ENCODE measurements around the gene PCNX3.
"Not testable (repeated sequence)": the region's sequence is repeated elsewhere in the genome, so short reads cannot be mapped to it uniquely, and the experiment has no call there.

Gene PCNX3

GRCh38 chr11:65636108-65637031 lies 20.8 kb downstream of the PCNX3 start:
- Histone ChIP-seq H2AK5ac (ENCODE audit: low read length) (no peak overlapping the region), H2BK15ac (replicated peaks; ENCODE audit: low read depth) (no peak overlapping the region), H3K23ac (ENCODE audit: low read length) (no peak overlapping the region), H3K4me2 (ENCODE audit: low read length) (no peak overlapping the region), H2BK120ac (ENCODE audit: low read depth, low read length) (no peak overlapping the region), H2BK5ac (ENCODE audit: low read length) (no peak overlapping the region), H3K9ac (ENCODE audit: low read length) (no peak overlapping the region), H3K4me1 (ENCODE audit: control insufficient read depth, low read depth, low read length) (peaks cover 3% of the 10 kb centered on the region), H3K79me2 (ENCODE audit: control insufficient read depth, insufficient read depth, low read length) (no peaks in the 10 kb centered on the region), H3K18ac (ENCODE audit: low read length) (no peak overlapping the region), H3K4me3 (ENCODE audit: low read length) (no peak overlapping the region), H3K79me1 (ENCODE audit: low read length) (no peaks in the 10 kb centered on the region), H3K36me3 (ENCODE audit: control insufficient read depth, insufficient read depth, low read length) (peaks cover 12% of the 10 kb centered on the region), H3K27ac (ENCODE audit: low read depth, low read length) (no peak overlapping the region), H4K5ac (ENCODE audit: low read length) (no peak overlapping the region), H3K4ac (ENCODE audit: low read depth, low read length) (no peak overlapping the region), H4K8ac (ENCODE audit: low read depth, low read length) (no peak overlapping the region), H3K27me3 (ENCODE audit: insufficient read depth, low read length, poor library complexity) (no peaks in the 10 kb centered on the region), H3K56ac (ENCODE audit: low read length) (no peak overlapping the region)
- no peak for DNase-seq
- WGBS (ENCODE audit: extremely low coverage, insufficient coverage, low lambda C conversion rate): no CpG with 5 or more reads among the region's 28 CpGs

- Histone ChIP-seq H3K23ac (ENCODE audit: low read length) (no peak overlapping the region), H3K4ac (ENCODE audit: low read depth, low read length) (no peak overlapping the region), H3K79me2 (ENCODE audit: control insufficient read depth, insufficient read depth, low read length) (no peaks in the 10 kb centered on the region), H2BK5ac (ENCODE audit: low read length) (no peak overlapping the region), H2AK5ac (ENCODE audit: low read length) (no peak overlapping the region), H2BK120ac (ENCODE audit: low read depth, low read length) (no peak overlapping the region), H3K79me1 (ENCODE audit: low read length) (no peaks in the 10 kb centered on the region), H3K4me3 (ENCODE audit: low read length) (no peak overlapping the region), H3K4me2 (ENCODE audit: low read length) (no peak overlapping the region), H3K18ac (ENCODE audit: low read length) (no peak overlapping the region), H3K27ac (ENCODE audit: low read depth, low read length) (peak overlapping the region; percentile 59), H3K36me3 (ENCODE audit: control insufficient read depth, insufficient read depth, low read length) (peaks cover 12% of the 10 kb centered on the region), H3K27me3 (ENCODE audit: insufficient read depth, low read length, poor library complexity) (no peaks in the 10 kb centered on the region), H3K4me1 (ENCODE audit: control insufficient read depth, low read depth, low read length) (peaks cover 5% of the 10 kb centered on the region), H3K9ac (ENCODE audit: low read length) (peak overlapping the region; percentile 46), H4K8ac (ENCODE audit: low read depth, low read length) (no peak overlapping the region), H2BK15ac (replicated peaks; ENCODE audit: low read depth) (no peak overlapping the region), H4K5ac (ENCODE audit: low read length) (no peak overlapping the region), H3K56ac (ENCODE audit: low read length) (peak overlapping the region; percentile 70)
- DNase-seq: no peak
- WGBS (ENCODE audit: extremely low coverage, insufficient coverage, low lambda C conversion rate): no CpG with 5 or more reads among the region's 3 CpGs
Measured at GRCh38 chr11:65637032-65637557, 21.5 kb downstream of the PCNX3 start.

- WGBS (ENCODE audit: extremely low coverage, insufficient coverage, low lambda C conversion rate): no CpG with 5 or more reads among the region's 46 CpGs
- Histone ChIP-seq H3K23ac (ENCODE audit: low read length) (no peak within 1 kb of the TSS), H3K18ac (ENCODE audit: low read length) (no peak within 1 kb of the TSS), H3K4ac (ENCODE audit: low read depth, low read length) (no peak within 1 kb of the TSS), H3K79me1 (ENCODE audit: low read length) (no peaks in the 10 kb centered on the region), H3K4me3 (ENCODE audit: low read length) (peak within 1 kb of the TSS; percentile 58), H2BK15ac (replicated peaks; ENCODE audit: low read depth) (no peak within 1 kb of the TSS), H3K79me2 (ENCODE audit: control insufficient read depth, insufficient read depth, low read length) (no peaks in the 10 kb centered on the region), H3K27ac (ENCODE audit: low read depth, low read length) (peak within 1 kb of the TSS; percentile 74), H2AK5ac (ENCODE audit: low read length) (no peak within 1 kb of the TSS), H3K4me1 (ENCODE audit: control insufficient read depth, low read depth, low read length) (peaks cover 5% of the 10 kb centered on the region), H3K4me2 (ENCODE audit: low read length) (peak within 1 kb of the TSS; percentile 84), H3K9ac (ENCODE audit: low read length) (peak within 1 kb of the TSS; percentile 86), H3K36me3 (ENCODE audit: control insufficient read depth, insufficient read depth, low read length) (peaks cover 12% of the 10 kb centered on the region), H2BK5ac (ENCODE audit: low read length) (no peak within 1 kb of the TSS), H2BK120ac (ENCODE audit: low read depth, low read length) (no peak within 1 kb of the TSS), H3K56ac (ENCODE audit: low read length) (peak within 1 kb of the TSS; percentile 91), H3K27me3 (ENCODE audit: insufficient read depth, low read length, poor library complexity) (no peaks in the 10 kb centered on the region), H4K5ac (ENCODE audit: low read length) (no peak within 1 kb of the TSS), H4K8ac (ENCODE audit: low read depth, low read length) (no peak within 1 kb of the TSS)
- DNase-seq: peak; percentile 97
Measured at GRCh38 chr11:65637794-65638419, 22.3 kb downstream of the PCNX3 start, which contains the start of gene SIPA1. SIPA1 (plus strand) TSS chr11:65638101; CDS start chr11:65640922, 2,821 bp downstream.

- H3K4me3 ChIP-seq (ENCODE audit: low read length); H4K8ac ChIP-seq (ENCODE audit: low read depth, low read length); H2BK5ac ChIP-seq (ENCODE audit: low read length); H3K4ac ChIP-seq (ENCODE audit: low read depth, low read length); H3K23ac ChIP-seq (ENCODE audit: low read length); H2AK5ac ChIP-seq (ENCODE audit: low read length); H2BK15ac ChIP-seq (replicated peaks; ENCODE audit: low read depth); H3K4me2 ChIP-seq (ENCODE audit: low read length); H3K56ac ChIP-seq (ENCODE audit: low read length); H3K27ac ChIP-seq (ENCODE audit: low read depth, low read length); H3K4me1 ChIP-seq (ENCODE audit: control insufficient read depth, low read depth, low read length); H3K18ac ChIP-seq (ENCODE audit: low read length); H3K79me1 ChIP-seq (ENCODE audit: low read length); H4K5ac ChIP-seq (ENCODE audit: low read length); H3K27me3 ChIP-seq (ENCODE audit: insufficient read depth, low read length, poor library complexity); H3K9ac ChIP-seq (ENCODE audit: low read length); H3K79me2 ChIP-seq (ENCODE audit: control insufficient read depth, insufficient read depth, low read length); DNase-seq; H2BK120ac ChIP-seq (ENCODE audit: low read depth, low read length): not testable (repeated sequence)
- peaks cover 12% of the 10 kb centered on the region for H3K36me3 ChIP-seq (ENCODE audit: control insufficient read depth, insufficient read depth, low read length)
- WGBS (ENCODE audit: extremely low coverage, insufficient coverage, low lambda C conversion rate): no CpG with 5 or more reads among the region's 9 CpGs
Measured at GRCh38 chr11:65639228-65639597, 23.6 kb downstream of the PCNX3 start.

GRCh38 chr11:65639623-65640482 lies 24.3 kb downstream of the PCNX3 start:
- no peaks in the 10 kb centered on the region for H3K27me3 ChIP-seq (ENCODE audit: insufficient read depth, low read length, poor library complexity)
- H2BK15ac ChIP-seq (replicated peaks; ENCODE audit: low read depth): no peak overlapping the region
- no peak overlapping the region for H2BK120ac ChIP-seq (ENCODE audit: low read depth, low read length)
- peaks cover 5% of the 10 kb centered on the region for H3K4me1 ChIP-seq (ENCODE audit: control insufficient read depth, low read depth, low read length)
- H4K5ac ChIP-seq (ENCODE audit: low read length): no peak overlapping the region
- H4K8ac ChIP-seq (ENCODE audit: low read depth, low read length): no peak overlapping the region
- peaks cover 8% of the 10 kb centered on the region for H3K36me3 ChIP-seq (ENCODE audit: control insufficient read depth, insufficient read depth, low read length)
- H3K4me3 ChIP-seq (ENCODE audit: low read length): no peak overlapping the region
- H3K18ac ChIP-seq (ENCODE audit: low read length): no peak overlapping the region
- no peak overlapping the region for H3K4me2 ChIP-seq (ENCODE audit: low read length)
- no peak overlapping the region for H3K56ac ChIP-seq (ENCODE audit: low read length)
- WGBS (ENCODE audit: extremely low coverage, insufficient coverage, low lambda C conversion rate): no CpG with 5 or more reads among the region's 8 CpGs
- no peak overlapping the region for H2BK5ac ChIP-seq (ENCODE audit: low read length)
- no peak overlapping the region for H3K9ac ChIP-seq (ENCODE audit: low read length)
- DNase-seq: no peak
- H3K27ac ChIP-seq (ENCODE audit: low read depth, low read length): no peak overlapping the region
- no peak overlapping the region for H3K4ac ChIP-seq (ENCODE audit: low read depth, low read length)
- no peaks in the 10 kb centered on the region for H3K79me1 ChIP-seq (ENCODE audit: low read length)
- no peak overlapping the region for H3K23ac ChIP-seq (ENCODE audit: low read length)
- no peaks in the 10 kb centered on the region for H3K79me2 ChIP-seq (ENCODE audit: control insufficient read depth, insufficient read depth, low read length)
- no peak overlapping the region for H2AK5ac ChIP-seq (ENCODE audit: low read length)
